GM18861 (cell line): ENCODE data around the gene ASXL2.
A peak's percentile ranks its signal among the peaks of the same experiment; 100 is the strongest.
"Not testable (repeated sequence)": the region's sequence is repeated elsewhere in the genome, so short reads cannot be mapped to it uniquely, and the experiment has no call there.

Source experiments
- ATAC-seq: cut with Tn5 transposase; IDR thresholded peaks from one replicate; pipeline ENCODE4 v1.9.1; 2021; ENCODE audit not compliant: unreplicated experiment

ASXL2 gene

DNA sequence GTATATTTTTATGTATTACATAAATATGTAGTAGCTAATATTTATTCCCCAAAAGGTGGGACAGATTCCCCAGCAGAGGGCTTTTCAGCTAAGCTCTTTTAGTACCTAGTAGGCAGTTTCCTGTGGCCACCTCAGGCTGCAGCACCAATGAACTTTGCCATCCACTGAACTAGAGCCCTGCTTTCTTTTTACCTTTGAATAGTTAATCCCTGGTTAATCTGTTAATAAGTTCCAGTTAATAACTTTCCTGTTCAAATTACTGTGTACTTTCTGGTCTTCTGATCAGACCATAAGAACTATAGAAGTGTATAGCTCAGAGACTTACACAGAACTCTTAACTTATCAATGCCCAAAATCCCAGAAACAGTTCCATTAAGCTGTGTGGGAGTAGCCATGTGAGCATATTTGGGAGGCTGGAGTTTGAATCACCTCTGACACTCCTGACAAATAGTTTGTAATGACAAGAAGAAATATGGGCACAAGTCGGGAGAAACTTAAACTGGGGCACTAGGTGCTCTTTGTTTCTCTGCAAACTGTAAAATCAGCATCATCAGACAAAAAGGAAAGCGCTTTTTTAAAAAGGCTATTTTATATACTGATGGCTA lies 40.0 kb downstream of the ASXL2 start:
- no peak for ATAC-seq

- no peak for ATAC-seq
These were observed 42.4 kb downstream of the ASXL2 start for GRCh38 chr2:25835906-25836305.

DNA sequence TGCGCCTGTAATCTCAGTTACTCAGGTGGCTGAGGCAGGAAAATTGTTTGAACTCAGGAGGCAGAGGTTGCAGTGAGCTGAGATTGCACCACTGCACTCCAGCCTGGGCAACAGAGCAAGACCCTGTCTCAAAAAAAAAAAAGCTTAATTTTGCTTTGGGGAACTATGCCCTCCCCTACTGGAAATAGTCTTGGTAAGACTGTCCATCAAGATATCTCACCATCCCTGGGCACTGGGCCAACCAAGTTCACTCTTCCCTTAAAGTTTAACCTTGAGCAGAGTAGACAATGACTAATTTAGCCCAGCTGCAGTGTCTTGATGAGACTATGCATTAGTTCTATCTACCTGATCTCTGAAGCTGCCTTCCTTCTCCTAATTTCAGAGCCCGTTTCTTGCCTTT lies 44.7 kb downstream of the ASXL2 start:
- ATAC-seq = no peak

- ATAC-seq = no peak
These were observed 45.4 kb downstream of the ASXL2 start for GRCh38 chr2:25832897-25833296.

DNA sequence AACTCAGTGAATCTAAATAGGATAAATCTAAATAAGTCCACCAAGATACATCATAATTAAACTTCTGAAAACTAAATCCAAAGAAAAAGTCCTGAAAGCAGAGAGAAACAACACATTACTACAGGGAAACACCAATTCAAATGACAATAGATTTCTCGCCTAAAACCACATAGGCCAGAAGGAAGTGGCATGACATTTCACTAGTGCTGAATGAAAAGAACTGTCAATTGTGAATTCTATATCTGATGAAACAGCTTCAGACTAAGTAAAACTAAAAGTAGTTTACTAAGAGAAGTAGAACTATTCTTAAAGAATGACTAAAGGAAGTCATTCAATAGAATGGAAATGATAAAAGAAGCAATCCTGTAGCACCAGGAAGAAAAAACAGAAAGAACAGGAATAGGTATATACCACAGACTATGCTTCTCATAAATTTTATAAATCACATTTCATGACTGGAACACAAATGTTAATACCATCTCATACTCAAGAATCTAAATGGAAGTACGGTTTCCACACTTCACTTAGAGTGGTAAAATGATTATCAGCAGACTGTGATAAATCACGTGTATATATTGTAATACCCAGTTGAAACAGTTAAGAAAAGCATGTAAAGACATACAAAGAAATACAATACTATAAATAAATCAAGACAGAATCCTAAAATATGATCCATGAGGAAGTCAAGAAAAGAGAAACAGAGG lies 46.4 kb downstream of the ASXL2 start:
- ATAC-seq = no peak

DNA sequence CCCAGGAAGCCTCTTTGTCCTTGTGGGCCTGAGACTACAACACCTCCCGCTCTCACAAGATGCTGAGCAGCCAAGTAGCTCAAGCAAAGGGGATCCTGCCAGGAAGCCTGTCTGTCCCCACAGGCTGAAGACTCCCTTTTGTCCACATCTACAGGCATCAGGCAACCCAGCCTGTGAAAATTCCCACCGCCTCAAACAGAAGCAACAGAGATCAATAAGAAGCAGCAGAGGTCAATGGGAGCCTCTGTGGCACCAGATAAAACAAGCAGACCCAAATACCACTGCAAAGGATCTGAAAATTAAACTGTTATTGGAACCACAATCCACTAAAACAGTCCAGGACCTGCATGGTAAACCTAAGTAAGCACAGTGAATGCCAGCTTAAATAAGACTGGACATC lies 48.5 kb downstream of the ASXL2 start:
- no peak for ATAC-seq

DNA sequence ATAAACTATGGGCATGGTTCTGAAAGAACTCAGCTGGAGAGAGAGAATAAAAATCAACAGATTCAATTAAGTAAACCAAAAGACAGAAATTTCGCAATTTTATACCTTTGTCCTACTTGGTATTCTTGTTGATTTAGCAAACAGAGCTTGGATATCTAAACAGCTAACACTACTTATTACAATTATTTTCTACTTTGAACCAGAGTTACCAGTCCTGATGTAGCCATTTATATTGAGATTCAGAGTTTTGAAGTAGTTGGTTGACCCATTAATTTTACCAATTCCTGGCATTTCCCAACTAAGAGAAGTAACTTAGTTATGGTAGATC lies 48.9 kb downstream of the ASXL2 start:
- no peak for ATAC-seq

DNA sequence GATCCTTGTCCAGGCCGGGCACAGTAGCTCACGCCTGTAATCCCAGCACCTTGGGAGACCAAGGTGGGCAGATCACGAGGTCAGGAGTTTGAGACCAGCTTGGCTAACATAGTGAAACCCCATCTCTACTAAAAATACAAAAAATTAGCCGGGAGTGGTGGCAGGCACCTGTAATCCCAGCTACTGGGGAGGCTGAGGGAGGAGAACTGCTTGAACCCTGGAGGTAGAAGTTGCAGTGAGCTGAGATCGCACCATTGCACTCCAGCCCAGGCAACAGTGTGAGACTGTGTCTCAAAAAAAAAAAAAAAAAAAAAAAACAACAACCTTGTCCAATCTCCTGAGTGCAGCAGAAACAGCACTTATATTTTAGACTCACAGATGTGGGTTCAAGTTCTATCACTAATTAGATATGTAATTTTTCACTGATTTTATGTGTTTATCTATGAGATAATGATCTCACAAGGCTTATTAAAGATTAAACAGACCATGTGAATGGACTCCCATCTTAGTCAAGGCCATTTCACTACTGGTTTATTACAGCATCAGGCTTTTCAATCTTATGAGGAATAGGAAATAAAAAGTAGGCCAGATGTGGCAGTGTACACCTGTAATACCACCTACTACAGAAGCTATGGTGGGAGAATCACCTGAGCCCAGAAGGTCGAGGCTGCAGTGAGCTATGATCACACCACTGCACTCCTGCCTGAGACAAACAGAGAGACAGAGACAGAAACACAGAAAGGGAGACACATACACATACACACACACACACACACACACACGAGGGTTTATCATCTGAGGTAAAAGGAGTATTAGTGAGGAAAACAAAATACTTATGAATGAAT lies 49.5 kb downstream of the ASXL2 start:
- ATAC-seq = not testable (repeated sequence)

GRCh38 chr2:25825238-25825637 lies 53.0 kb downstream of the ASXL2 start:
- no peak for ATAC-seq

DNA sequence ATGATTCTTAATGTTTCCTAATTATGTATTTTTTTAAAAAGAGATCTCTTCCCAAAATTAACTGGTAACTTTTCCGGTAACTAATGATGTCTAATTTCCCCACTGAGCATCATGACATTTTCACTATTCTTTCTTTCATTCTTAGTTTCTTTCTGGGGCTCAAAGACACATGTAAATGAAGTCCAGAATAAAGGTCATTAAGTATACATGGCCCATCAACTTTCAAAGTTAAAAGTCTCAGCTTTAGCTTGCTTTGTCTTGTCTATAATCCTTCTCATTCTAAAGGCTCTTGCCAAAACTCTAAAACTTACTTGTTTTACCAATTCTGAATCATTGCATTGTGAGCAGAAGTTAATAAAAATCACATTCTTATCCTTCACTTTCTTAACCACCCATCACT lies 53.6 kb downstream of the ASXL2 start:
- no peak for ATAC-seq

GRCh38 chr2:25824216-25824615 lies 54.1 kb downstream of the ASXL2 start:
- ATAC-seq = no peak

DNA sequence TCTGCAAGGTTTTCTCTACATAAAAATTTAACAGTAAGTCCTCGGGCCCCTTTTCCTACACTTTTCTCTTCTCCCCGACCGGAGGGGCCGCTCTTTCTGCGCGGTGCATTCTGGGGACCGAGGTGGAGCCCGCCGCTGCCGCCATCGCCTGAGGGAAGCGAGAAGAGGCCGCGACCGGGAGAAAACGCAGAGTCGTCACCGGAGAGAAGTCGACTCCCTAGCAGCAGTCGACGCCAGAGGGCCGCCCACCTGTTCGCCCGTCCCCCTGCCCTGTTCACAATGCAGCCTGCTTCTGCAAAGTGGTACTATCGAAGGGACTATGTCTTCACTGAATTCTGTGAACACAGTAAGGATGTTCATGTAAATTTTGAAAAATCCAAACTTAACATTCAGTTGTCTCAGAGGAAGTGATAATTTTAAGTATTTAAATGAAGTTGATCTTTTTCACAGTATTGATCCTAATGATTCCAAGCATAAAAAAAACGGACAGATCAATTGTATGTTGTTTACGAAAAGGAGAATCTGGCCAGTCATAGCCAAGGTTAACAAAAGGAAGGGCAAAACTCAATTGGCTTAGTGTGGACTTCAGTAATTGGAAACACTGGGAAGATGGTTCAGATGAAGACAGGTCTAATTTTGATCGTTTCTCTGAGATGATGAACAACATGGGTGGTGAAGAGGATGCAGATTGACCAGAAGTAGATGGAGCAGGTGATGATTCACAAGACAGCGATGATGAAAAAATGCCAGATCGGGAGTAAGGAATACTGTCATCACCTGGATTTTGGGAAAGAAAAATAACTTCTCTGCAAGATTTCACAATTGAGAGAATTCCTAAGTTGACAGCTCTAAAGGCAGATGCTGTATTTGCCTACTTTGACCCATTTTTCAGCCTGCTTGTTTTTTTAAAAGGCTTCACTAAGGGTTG lies 55.8 kb downstream of the ASXL2 start:
- ATAC-seq = no peak

DNA sequence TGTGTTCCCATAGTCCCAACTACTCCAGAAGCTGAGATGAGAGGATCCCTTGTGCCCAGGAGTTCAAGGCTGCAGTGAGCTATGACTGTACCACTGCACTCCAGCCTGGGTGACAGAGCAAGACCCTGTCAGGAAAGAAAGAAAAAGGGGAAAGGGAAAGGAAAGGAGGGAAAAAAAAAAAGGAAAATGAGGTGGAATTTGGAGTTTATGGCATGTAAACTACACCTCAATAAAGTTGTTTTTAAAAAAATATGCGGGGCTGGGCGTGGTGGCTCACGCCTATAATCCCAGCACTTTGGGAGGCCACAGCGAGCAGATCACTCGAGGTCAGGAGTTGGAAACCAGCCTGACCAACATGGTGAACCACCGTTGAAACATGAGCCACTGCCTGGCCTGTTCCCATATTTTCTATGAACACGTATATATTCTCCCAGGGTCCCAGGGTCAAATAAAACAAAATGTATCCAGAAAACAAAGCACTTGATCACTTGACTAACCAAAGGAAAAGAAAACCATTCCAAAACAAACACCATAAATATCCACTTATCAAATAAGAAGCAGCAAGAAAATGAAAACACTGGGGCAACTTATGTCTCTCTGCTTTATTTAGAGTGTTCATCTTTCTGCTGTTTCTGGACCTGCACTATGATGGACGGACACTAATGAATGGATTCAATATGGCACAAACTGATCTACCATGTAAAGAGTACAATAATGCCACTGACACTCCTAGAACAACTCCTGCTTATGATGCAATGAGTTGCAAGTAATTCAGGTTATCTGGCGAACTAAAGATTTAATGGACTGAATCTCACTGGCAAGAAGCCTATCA lies 56.8 kb downstream of the ASXL2 start:
- no peak for ATAC-seq

DNA sequence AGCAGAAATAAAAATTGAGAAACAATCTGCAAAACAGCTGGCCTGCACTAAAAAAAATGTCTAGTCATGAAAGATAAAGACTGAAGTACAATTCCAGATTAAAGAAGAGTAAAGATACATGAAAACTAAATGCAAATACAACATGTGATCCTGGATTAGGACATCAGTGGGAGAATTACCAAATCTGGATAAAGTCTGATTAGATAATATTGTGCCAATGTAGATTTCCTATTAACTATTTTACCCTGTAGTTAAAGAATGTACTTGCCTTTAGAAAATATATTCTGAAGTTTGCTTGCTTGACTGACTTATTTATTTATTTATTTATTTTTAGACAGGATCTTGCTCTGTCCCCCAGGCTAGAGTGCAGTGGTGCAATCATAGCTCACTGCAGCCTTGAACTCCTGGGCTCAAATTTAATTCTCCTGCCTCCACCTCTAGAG lies 58.7 kb downstream of the ASXL2 start:
- ATAC-seq = no peak

DNA sequence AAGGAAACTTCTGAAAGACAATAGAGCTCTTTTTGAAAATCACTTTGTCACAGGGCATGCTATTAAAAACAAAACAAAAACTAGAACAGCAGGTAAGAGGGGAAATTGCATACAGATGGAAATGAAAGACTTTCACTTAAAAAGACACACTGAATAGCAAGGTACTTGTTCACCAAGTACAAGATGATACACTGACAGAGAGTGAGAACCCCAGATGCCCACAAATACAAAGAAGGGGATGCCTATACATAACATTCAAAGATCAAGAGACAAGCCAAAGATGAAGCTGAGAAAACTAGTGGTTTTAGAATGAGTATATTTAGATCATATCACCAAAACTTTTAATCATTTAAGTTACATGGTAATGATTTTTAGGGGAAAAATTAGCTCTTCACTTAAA lies 60.7 kb downstream of the ASXL2 start:
- peak; percentile 72 for ATAC-seq

GRCh38 chr2:25817006-25817405 lies 61.3 kb downstream of the ASXL2 start:
- ATAC-seq = no peak

DNA sequence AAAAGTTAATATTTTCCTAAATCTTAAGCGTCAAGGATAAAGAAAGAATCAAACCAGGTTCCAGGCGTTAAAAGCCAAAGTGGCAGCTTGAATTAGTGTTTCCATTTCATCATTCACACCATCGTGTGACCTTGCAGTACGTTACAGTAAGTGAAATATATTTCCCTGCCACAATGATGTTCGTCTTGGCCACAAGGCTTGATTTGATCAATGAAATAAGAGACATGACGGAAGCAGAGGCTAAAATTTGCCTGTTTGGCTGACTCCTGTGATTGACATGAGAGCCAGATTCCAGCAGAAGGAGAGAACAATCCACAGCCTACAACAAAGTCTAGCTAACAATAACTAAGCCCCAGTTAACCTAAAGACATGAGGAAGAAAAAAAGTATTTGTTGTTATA lies 62.0 kb downstream of the ASXL2 start:
- ATAC-seq = no peak

DNA sequence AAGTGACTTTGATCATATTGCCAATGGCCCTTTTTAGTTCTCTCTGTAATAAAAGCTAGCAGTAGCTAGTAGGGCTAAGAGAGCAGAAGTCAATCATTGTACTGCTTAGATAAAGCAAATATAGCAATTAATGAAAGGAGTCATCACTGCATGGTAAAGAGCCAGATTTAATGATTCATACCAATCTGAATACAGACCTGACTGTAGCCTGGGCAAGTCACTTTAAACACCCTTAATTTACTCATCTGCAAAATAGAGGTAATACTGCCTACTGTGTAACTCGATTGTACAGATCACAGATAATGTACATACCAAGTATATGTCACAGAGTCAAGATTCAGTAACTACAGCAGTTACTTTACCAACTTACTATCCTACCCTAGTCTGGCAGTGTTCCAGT lies 63.6 kb downstream of the ASXL2 start:
- no peak for ATAC-seq

DNA sequence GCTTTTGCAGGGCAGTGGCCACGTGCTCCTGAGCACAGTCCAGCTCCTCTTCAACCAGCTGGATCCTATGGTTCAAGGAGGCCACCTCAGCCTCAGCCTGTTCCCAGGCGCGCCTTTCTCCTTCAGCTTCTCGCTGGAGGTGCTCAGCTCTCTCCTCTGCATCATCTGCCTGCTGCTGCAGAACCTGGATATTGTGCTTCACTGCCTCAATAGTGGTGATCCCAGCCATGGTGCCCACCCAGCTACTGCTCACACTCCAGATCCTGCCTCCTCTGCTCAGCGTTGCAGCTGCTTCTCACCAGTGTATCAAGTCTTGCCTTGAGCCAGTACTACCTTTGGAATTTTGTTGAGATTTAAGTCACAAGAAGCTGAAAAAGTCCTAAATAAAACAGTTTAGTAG lies 67.9 kb downstream of the ASXL2 start:
- no peak for ATAC-seq

GRCh38 chr2:25809646-25810045 lies 68.6 kb downstream of the ASXL2 start:
- ATAC-seq = no peak
